AG20443 (cell line): Measurements from ENCODE around the gene GPC1.
"Not testable (repeated sequence)": the region's sequence is repeated elsewhere in the genome, so short reads cannot be mapped to it uniquely, and the experiment has no call there.

ENCODE experiments used
- DNase-seq: peaks from one replicate; pipeline ENCODE4 v3.0.0; 2012; ENCODE audit warnings: low spot score, mixed read lengths

The GPC1 gene, protein sequence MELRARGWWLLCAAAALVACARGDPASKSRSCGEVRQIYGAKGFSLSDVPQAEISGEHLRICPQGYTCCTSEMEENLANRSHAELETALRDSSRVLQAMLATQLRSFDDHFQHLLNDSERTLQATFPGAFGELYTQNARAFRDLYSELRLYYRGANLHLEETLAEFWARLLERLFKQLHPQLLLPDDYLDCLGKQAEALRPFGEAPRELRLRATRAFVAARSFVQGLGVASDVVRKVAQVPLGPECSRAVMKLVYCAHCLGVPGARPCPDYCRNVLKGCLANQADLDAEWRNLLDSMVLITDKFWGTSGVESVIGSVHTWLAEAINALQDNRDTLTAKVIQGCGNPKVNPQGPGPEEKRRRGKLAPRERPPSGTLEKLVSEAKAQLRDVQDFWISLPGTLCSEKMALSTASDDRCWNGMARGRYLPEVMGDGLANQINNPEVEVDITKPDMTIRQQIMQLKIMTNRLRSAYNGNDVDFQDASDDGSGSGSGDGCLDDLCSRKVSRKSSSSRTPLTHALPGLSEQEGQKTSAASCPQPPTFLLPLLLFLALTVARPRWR

DNA sequence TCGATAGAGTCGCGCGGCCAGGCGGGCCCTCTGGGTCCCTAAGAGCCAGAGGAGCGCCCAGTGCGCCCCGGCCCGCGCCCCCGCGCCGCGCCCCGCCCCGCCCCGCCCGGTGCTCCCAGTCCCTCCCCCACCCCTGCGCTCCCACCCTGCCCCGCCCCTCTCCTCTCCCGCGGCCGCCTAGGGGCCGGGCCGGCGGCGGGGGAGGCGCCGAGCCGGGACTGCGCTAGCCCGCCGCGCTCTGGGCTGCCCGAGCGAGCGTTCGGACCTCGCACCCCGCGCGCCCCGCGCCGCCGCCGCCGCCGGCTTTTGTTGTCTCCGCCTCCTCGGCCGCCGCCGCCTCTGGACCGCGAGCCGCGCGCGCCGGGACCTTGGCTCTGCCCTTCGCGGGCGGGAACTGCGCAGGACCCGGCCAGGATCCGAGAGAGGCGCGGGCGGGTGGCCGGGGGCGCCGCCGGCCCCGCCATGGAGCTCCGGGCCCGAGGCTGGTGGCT lies at the start of gene GPC1:
Gene GPC1 (plus strand): TSS at position 207 of the 491 bp plus-strand sequence. CDS start 256 bp downstream, at position 463.
- DNase-seq, result peak; percentile 97

DNA sequence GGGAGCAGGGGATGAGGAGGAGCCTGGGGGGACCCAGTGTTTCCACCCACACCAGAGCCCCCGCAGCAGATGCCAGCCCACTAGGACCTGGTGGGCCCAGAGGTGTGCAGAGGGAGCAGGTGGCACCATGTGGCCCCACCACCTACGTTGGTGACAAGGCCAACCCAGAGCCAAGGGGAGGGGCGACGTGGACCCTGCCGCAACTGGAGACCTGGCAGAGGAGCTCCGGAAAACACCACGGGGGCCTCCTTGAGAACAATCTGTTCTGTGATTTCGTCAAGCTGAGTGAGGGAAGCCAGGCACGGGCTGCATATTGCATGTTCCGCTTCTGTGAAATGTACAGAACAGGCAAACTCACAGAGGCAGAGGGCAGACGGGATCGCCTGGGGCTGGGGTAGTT lies 49.1 kb upstream of the GPC1 start:
- no peak for DNase-seq

DNA sequence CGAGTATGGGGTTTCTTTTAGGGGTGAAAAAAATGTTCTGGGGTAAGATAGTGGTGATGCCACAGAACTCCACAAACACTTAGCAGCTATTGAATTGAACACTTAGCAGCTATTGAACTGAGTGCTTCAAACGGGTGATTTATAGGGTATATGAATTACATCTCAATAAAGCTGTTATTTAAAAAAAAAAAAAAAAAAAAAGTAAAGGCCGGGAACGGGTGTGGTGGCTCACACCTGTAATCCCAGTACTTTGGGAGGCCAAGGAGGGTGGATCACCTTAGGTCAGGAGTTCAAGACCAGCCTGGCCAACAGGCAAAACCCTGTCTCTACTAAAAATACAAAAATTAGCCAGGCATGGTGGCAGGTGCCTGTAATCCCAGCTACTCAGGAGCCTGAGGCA lies 48.7 kb upstream of the GPC1 start:
- not testable (repeated sequence) for DNase-seq

DNA sequence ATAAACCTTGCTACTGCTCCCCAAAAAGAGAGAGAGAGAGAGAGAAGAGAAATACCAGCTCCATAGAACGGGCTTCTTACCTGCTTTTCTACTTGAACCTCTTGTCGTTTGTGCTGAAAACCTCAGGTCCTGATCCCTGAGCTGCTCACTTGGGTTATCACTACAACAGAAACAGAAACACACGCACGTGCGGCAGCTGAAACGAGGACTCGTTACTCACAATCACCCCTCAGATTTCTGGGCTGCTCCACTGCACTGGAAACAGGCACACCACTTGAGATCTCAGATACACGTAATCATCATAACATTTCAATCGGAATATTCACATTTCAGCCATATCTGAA lies 48.2 kb upstream of the GPC1 start:
- no peak for DNase-seq

DNA sequence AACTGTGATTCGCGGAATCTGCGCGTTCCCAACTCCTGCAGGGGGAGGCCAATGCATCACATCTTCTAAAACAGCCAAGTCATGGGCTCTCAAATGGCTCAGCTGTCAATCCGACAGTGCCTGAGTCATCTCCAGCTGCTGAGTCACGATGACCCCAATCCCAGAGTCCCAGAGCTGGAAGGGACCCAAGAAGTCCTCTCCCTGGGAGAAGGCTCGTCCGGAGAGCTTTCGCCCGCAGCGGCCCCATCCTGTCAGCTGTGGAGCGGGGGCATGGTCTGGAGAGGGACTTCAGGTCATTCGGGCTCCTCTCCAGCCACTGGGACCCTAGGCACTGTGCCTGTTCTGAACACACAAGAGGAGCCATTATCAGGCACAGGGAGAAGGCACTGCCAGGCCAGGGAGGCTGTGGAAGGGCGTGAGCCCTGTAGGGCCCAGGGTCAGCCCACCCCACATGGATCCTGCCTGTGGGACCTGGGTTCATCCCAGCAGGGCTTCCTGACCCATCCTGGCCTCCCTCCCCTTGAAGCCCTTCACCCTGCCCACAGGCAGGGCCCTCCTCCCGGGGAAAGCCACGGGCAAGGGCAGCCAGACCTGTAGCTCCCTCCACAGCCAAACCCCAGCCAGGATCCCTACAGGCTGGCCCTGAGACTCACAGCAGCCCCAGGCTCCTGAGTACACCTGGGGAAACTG lies 47.6 kb upstream of the GPC1 start:
- peak; percentile 90 for DNase-seq

DNA sequence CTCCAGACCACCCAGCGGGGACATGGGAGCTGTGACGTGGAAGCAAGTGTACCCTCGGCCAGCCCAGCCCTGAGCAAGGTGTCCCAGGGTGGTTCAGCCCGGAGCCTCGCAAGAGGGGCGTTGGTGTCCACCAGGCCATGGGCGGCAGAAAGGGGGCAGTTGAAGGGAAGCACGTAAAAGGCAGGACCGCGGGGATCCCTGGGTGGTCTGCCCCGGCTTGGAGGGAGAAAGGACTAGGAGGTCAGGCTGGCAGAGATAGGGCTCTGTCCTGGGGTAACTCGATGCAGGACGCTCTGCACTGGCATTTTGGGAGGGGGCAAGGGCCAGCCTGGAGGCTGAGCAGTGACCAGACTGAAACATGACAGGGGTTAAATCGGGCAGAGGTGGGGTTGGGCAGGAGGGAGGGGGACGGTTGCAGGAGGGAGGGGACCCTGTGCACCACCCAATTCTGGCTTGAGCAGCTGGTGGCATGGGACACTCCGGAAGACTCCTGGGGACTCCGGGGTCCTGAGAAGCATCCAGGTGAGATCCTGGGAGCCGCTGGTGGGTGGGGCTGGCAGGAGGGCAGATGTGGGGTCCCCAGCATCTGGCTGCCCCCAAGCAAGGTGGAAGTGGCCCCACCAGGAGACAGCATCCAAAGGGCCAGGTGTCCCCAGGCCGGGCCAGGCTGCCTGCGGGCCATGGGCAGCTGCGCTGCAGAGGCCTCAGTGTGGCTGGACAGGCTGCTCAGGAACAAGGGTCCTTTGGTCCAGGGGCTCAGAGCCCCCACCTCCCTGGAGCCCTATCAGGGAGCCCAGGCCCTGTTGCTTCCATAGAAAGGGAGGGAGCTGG lies 46.8 kb upstream of the GPC1 start:
- DNase-seq, result no peak

DNA sequence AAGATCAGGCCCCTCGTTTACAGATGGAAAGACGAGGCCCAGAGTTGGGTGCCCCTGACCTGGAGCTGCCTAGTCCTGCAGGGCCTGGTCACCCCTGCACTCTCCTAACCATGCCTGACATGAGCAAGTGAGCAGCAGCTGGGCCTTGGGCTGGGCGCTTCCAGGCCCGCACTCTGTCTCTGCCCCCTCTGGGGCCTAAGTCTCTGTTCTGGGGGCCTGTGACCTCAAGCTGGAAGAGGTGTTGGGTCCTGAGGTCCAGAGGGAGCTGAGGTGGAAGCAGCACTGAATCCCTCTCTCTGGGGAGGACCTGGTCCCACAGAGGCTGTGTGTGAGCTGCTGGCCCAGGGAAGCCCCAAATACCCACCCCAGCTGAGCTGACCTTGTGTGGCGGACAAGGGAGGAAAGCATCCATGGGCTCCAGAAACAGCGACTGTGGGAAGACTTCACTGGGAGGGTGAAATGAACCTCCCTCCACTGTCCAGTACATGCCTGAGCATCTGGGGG lies 46.1 kb upstream of the GPC1 start:
- DNase-seq, result no peak

DNA sequence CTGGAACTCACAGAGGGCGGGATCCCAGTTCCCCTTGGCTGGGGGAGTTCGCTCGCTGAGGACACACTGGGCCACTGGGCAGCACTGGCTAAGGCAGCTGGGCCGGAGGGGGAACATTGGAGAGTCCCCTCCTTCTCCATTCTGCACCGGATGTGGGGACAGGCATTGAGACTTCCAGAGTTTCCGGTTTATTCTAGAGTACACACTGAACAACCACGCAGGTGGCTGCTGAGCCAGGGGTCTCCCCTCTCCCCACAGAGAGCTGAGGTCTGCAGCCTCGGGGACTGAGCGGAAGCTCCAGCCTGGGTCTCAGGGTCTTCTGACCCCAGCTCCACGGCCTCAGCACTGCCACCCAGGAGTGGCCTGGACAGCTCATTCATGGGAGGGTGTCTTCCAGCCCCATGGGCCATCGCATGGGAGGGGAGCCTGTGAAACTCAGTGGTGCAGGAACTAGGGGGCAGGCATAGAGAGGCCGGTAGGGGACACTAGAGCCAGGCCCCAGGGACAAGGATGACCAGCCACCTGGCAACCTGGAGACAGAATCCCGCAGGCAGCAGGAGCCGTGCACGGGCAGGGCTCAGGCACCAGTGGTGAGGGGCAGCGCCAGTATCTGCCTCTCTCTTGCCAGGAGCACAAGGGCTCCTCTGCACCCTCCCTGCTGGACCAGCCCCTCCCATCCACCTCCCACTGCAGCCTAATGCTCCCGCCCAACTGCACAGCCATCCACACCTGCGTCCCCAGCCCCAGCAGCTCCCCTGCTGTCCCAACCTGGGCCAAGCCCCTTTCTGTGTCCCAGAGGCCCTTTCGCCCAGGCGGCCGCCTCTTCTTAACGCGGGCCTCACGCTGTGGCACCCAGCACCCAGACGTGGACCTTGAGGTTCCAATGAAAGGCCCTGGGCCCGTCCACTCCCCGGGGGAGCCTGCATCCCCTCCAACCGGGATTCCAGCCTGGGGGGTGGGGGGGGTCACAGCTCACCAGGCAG lies 45.1 kb upstream of the GPC1 start:
- DNase-seq, result no peak

DNA sequence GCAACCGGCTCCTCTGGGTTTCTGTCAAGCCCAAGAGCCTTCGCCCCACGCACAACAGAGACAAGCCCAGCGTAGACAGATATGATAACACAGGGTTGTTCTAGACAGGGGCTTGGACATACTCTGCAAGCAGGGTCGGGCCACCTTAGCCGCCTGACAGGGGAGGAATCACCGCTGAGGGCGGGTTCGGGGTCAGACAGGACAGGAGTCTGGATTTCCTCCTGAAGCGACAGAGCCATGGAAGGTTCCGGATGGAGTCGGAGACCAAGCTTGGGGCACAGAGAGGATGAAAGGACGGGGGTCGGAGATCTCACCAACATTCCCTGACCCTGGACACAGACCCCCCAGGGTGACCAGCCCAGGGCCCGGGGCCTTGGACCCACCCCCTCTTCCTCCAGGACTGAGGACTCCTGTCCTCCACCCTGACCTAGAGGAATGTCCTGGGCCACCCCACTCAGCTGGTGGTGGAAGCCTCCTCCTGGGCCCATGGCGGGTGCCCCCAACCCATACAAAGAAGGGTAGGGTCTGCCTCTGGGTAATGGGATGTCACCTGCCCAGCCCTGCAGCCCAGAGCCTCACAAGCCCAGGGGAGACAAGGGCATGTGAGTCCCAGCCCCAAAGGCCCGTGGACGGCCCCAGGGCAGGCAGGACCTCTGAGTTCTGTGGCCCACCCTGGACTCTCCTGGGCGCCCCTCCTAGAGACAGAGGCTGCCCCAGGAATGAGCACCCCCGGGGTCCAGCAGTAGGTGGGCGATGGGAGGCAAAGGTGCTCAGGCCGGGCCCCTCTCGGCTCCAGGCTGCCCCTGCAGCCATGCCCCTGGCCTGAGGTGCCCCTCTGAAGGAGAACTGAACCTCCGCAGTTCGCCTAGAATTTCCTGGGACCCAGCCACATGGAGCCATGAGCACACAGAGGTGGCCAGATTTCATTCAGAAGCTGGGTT lies 44.1 kb upstream of the GPC1 start:
- no peak for DNase-seq

DNA sequence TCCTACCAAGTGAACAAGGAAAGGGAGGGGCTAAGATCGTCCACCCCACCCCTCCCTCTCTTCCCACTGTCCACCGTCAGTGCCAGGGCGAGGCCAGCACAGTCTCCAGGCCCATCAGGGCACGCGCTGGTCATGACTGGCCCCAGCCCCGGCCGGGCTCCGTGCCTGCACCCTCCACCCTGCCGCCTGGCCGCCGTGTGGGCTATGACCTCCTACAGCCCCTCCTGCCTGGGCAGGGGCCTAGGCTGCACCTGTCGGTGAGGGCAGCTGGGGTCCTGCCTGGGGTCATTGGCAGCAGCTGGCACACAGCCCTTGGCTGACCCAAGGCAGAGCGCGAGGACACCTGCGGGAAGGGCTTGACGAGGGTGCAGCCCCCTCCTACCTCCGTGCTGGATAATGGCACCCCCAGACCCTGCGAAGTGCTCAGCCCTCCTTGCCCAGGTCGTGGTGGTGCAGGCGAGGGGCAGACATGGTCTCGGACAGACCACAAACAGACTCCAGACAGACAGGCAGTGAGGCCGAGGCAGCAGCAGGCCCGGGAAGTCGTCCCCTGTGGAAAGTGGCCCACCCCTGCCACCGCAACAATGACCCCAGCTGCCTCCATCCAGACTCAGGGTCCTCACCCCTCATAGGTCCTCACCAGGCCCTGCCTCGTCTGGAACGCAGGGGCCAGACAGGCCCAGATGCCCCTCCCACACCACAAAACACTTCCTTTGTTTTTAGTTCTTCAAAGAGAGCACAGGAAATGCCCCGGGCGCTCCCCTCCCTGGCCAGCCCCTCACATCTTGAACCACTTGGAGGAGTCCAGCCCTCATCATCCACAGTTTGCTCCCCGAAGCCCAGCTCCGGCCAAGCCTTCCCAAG lies 43.1 kb upstream of the GPC1 start:
- DNase-seq, result peak; percentile 53

DNA sequence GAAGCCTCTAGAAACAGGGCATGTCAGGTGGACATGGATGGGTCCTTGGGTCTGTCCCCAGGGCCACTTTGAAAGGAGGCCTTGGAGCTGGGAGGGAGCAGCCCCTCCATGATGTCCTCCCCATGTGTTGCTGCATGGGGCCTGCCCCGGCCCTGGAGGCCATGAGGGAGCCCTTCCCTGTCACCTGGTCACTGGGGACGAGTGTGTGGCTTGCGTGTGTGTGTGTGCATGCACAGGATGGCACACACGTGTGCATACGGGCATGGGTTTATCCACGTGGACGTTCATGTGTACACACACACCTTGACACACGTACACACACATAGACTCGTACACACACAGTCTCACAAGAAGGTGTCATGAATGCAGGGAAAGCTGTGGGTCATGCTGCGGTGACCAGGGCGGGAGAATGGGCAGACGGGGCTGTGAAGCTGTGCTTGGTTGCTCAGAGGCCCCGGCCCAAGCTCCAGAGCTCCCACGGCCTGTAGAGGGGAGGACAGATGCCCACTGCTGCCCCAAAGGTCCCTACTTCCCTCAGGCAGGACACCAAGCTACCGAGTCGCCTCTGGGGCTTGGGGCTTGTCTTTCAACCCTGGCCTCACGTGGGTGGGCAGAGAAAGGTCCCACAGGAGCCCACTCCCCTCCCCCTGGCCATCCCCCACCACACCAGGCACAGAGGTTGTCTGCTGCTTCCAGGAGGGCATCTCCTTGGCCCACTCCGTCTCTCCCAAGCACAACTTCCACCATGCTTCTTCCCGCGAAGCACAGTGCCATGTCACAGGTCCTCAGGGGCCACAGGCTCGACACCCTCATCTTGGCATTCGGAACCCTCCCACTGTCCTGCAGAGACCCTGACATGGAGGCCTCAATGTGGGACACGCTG lies 42.3 kb upstream of the GPC1 start:
- no peak for DNase-seq

DNA sequence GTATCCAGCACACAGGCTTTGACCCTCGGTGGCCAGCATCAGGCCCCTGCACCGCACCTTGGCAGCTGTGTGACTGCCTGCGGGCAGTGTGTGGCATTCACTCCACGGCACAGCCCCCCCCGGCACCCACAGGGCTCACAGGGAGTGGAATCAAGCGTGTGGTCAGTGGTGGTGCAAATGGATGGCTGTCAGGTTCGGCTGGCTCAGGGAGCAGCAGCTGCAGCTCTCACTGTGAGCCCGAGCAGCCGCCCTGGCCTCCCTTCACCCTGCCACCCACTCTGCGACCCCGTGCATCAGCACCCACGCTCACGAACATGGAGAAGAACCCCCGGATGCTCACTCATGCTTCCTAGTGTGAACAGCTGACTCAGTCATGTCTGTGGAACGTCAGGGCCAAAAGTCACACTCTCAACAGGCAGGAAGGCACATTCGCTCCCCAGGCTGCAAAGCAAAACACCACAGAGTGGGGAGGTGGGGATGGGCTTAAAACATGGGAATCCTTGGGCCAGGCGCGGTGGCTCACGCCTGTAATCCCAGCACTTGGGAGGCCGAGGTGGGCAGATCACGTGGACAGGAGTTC lies 41.5 kb upstream of the GPC1 start:
- DNase-seq, result no peak

DNA sequence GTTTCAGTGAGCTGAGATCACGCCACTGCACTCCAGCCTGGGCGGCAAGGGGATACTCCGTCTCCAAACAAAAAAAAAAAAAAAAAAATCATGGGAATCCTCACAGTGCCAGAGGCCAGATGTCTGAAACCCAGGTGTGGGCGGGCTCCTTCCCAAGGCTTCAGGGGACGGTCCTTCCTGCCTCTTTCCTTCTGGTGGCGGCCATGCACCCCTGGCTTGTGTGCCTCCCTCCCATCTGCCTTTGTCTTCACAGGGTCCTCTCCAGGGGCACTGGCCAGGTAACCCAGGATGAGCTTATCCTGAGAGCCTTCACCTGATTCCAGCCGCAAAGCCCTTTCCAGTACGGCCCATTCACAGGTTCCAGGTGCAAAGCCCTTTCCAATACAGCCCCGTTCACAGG lies 40.9 kb upstream of the GPC1 start:
- no peak for DNase-seq

DNA sequence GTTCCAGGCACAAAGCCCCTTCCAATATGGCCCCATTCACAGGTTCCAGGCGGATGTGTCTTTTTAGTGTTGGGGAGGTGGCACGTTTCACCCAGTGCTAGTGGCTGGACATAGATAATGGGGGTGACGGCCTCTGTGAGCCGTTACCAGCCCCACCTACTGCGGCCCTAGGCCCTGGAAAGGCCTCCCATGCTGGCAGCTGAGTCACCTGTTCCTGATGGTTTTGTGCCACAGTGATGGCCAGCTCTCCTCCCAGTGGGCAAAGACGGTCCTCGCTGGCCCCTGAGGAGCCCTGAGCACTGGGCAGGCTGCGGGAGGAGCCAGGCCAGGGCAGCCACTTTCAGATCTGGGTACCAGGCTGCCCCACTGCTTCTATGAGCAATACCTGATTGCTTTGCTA lies 40.0 kb upstream of the GPC1 start:
- DNase-seq, result no peak

DNA sequence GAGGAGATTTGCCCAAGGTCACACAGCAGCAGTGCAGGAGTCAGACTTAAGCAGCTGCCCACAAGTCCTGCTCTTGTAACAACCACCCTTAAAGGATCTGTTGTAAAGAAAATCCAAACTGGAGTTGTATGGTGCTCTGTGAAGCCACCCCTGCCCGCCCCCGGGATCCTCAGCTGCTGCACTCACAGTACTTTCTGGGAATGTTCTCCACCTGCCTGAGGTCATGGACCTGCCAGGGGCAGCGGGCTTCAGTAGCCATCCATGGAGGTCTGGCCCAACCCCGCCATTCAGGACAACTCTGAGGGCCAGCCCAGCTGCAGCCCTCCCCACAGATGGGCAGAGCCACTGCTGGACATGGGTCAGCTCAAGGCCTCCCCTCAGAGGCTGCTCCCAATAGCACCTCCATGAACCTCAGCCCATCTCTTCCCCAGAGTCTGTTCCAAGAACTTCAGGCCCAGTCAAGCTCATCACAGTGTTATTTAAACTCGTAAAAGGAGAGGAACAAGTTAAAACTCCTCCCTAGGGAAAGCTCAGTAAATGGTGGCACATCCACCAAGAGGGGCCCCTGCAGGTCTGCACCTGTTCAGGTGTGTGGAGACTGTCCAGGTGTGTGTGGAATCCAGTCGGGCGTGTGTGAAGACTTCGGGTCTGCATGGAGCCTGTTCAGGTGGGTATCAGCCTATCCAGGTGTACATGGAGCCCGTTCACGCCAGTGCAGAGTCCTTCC lies 39.4 kb upstream of the GPC1 start:
- DNase-seq, result no peak
